GM21381 (cell line): Measurements from ENCODE around the gene ZSCAN2.

ENCODE experiments used
- ATAC-seq: cut with Tn5 transposase; IDR thresholded peaks from one replicate; pipeline ENCODE4 v1.9.1; 2021; ENCODE audit warnings: mild to moderate bottlenecking, moderate library complexity; ENCODE audit not compliant: unreplicated experiment

ZSCAN2 gene

DNA sequence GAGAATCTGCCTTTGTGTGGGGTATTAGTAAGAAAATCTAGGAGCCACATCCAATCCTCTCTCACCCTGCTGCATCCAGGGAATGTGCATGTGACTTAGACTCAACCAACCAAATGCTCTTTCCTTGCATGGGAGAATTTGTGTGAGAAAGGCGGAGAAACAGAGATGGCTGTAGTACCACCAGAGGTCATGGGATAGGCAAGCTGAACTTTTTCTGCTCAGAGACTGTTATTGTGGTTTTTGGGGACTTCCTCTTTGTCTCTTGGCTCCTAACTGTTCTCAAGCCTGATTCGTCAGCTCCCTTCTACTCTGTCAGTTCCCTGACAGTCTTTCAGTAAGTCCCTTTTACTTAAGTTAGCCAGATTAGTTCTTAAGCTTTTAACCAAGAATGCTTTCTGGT, 2.6 kb upstream of the ZSCAN2 start:
- ATAC-seq, result peak; percentile 50

DNA sequence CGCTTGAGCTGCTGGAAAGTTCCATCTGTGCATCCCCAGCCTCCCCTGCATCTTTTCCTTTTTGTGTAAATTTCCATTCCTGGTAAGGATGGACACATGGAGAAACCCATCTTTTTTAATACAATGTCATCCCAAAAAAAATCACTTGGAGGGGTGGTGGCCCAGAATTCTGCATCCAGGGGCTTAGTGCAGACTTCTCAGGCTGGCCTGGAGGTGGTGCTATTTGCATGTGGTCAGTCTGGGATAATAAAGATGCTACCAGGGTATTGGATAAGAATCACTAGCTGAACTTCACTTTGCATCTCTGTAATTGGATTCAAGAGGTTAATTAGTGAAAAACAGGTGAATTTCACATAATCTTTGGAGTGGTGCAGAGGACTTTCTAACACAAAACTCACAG, 1.8 kb upstream of the ZSCAN2 start:
- ATAC-seq, result no peak

DNA sequence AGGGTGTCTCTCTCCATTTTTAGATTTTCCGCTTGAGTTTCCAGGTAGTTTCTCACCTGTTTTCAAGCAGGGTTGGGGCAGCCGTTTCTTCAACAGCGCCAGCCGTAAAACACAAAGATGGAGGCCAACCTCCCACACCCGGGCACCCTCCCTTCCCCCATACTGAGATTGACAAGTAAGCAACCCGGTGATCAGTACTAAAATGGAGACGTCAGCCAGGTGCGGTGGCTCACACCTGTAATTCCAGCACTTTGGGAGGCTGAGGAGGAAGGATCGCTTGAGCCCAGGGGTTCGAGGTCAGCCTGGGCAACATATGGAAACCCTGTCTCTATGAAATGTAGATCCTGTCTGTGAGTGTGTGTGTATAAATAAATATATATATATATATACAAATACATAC, 903 bp upstream of the ZSCAN2 start:
- no peak for ATAC-seq

DNA sequence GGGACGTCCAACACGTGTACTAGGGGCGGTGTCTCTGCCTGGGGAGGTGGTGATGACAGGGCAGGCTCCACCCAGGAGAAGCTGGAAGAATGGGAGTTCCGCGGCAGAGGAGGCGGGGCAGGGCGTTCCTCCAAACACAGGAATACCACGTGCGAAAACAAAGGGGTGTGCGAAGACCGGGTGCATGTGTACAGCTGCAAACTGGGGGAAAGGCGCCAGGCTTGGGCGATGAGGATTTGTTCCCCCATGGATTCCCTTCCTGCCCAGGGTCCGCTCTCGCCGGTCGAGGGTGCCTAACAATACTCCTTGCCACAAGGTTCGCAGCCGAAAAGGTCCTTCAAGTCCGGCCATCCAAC, 500 bp upstream of the ZSCAN2 start:
- peak; percentile 5 for ATAC-seq

DNA sequence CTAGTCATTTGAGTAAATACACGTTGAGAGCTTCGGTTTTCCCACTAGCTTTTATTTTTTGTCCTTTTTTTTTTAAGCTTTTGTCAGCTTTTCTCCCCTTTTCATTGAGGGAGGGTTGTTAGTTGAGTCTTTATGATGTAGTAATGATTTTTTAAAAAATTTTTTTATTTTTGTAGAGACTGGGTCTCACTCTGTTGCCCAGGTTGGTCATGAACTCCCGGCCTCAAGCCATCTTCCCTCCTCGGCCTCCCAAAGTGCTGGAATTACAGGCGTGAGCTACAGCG, 688 bp downstream of the ZSCAN2 start:
- no peak for ATAC-seq

DNA sequence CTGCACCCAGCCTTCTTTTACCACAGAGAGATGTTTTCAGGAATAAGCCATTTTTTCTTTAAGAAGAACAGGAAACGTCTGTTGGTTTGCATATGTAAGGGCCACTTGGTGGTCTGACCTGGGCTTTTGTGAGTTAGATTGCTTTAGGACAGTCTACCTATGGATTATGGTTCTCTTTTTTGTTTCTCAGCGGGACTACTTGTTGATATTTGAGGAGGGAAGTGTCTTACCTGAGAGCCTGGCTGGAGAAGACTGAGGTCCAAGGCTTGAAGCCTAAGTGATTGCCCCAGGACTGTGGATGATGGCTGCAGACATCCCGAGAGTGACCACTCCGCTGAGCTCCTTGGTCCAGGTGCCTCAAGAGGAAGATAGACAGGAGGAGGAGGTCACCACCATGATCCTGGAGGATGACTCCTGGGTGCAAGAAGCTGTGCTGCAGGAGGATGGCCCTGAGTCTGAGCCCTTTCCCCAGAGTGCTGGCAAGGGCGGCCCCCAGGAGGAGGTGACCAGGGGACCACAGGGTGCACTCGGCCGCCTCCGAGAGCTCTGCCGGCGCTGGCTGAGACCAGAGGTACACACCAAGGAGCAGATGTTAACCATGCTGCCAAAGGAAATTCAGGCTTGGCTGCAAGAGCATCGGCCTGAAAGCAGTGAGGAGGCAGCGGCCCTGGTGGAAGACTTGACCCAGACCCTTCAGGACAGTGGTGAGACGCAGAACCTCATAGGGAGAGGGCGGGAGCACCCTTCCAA, 3.0 kb downstream of the ZSCAN2 start:
- ATAC-seq, result no peak

DNA sequence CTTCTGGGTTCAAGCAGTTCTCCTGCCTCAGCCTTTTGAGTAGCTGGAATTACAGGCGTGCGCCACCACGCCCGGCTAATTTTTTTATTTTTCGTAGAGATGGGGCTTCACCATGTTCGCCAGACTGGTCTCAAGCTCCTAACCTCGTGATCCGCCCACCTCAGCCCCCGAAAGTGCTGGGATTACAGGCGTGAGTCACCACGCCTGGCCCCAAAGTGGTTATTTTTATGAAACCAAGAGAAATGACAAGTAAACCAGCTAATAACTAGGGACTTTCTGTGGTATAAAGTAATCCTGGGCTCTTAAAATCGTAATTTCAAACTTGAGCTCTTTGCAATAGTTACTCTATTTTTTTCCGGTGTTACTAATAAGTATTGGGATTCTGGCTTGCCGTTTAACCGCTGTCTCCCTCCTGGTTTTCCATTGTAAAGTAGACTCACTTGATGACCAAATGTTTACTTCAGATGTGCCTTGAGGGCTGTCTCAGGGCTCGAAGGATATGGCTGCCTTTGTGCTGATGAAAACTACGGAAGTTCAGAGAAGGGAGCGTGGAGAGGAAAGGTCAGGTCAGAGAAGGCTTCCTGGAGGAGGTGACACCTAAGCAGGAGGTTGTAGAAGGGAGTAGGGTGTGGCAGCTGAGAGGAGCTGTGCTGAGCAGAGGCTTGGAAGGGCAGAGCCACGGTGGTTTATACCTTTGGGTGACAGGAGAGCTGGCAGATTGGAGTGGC, 4.2 kb downstream of the ZSCAN2 start:
- no peak for ATAC-seq

DNA sequence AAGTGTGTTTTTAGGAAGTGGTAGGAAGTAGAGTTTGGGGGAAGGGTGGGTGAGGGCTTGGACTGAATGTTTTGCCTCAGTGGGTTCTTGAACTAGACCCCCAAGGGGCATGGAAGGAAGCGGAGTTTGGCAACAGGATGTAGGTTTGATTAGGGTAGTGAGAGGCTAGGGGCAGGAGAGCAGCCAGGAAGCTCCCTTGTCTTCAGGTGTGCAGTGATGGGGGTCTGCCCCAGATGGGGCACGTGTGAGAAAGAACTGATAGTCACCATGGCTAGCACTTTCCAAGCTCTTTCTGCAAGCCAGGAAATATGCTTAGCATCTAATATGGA, 4.7 kb downstream of the ZSCAN2 start:
- no peak for ATAC-seq

DNA sequence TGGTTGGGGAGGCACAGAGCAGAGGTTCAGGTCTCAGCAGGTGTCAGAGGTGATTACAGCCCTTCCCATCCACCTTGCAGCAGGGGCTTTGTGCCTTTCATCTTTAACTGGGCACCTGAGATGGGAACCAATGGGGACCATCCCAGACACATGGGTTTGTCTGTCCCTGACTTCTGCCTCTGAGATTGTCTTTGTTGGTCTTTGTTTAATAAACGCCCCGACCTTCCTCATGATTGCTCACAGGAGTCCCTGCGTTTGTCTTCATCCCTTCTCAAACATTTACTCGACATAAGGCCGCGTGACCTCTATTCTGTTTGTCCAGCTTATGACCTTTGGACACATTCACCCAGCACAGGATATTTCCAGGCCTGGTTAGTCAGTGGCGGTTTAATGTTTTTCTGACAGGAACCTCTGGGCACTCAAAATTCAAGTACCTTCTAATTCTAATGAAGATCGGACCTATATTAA, 5.9 kb downstream of the ZSCAN2 start:
- ATAC-seq, result no peak

DNA sequence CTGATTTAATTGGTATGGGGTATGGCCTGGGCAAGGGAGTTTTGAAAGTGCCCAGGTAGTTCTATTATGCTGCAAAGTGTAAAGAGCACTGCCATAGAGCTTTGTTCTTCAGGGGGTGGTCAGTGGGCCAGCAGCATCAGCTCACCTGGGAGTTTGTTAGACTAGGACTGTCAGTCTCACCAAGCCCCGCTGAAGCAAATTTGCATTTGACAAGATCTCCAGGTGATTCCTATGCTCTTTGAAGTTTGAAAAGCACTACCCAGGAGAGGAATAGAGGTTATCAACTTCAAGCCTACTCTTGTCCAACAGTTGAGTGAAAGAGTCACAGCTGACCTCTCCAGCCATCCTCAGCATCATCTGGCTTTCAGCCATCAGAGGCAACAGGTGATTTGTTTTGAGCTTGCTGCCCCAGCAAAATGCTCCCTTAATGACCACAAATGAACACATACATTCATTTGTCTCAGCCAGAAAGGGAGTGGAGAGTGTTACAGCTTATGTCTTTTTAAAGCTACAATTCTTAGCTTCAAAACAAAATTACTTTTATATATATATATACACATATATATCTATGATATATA, 8.0 kb downstream of the ZSCAN2 start:
- no peak for ATAC-seq

DNA sequence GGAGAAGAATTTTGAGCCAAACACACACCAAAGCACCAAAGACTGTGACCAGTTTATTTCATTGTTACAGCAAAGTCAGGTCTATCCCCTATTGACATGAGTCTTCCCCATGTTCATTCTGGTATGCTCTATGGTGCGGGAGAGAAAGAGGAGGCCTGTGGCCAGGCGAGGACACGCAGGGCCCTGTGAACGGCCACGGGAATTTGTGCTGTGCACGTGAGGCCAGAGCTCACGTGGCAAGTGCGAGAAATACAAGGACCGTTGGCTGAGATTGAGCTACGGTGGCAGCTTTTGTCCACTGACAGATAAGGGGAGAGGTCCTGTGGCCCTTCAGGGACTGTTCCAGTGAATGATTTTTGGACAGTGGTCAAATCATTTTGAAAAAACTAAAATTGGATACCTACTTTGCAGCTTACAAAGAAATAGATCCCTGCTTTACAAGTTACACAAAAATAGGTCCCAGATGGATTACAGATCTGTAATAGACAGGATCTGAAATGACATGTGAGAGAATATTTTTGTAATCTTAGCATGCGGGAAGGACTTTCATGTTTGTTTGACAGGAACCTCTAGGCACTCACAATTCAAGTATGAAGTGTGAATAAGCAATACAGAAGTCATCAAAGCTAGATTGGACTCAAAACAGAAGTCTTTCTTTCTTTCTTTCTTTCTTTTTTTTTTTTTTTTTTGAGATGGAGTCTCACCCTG, 9.2 kb downstream of the ZSCAN2 start:
- no peak for ATAC-seq

DNA sequence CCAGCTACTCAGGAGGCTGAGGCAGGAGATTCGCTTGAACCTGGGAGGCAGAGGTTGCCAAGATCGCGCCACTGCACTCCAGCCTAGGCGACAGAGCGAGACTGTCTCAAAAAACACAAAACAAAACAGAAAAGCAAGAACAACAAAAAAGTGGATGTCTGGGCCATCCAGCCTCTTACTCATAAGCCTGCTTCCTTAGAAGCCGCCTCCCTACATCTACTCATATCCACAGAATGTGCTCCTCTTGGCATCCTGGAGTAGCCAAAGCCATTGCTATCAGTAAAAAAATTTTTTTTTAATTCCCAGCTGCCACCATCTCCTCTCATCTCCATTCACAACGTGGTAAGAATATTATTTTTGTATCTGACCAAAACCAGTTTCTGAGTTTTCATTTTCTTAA, 10.8 kb downstream of the ZSCAN2 start:
- no peak for ATAC-seq

DNA sequence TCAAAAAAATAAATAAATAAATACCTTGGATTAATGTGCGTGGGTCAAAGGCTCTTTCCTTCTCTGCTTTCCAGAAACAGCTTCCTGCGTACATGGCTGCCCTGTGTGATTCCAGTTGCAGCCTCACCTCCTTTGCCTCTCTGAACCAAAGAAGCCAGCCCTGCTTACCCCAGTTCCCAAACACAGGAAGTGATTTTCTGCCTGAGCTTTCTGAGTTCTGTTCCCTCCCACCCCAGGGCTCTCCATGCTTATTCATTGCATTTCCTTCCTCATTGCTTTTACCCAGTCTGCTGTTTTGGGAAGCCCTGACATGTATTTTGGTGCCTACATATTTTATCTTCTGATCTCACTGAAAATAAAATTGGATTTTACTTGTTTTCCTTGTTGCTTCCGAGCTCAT, 15.4 kb downstream of the ZSCAN2 start:
- no peak for ATAC-seq

DNA sequence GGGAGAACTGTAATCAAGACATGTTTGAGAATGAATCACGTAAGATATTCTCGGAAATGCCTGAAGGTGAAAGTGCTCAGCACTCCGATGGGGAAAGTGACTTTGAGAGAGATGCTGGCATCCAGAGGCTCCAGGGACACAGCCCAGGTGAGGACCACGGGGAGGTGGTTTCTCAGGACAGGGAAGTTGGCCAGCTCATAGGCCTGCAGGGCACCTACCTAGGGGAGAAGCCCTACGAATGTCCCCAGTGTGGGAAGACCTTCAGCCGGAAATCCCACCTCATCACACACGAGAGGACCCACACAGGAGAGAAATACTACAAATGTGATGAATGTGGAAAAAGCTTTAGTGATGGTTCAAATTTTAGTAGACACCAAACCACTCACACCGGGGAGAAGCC, 19.8 kb downstream of the ZSCAN2 start:
- no peak for ATAC-seq

DNA sequence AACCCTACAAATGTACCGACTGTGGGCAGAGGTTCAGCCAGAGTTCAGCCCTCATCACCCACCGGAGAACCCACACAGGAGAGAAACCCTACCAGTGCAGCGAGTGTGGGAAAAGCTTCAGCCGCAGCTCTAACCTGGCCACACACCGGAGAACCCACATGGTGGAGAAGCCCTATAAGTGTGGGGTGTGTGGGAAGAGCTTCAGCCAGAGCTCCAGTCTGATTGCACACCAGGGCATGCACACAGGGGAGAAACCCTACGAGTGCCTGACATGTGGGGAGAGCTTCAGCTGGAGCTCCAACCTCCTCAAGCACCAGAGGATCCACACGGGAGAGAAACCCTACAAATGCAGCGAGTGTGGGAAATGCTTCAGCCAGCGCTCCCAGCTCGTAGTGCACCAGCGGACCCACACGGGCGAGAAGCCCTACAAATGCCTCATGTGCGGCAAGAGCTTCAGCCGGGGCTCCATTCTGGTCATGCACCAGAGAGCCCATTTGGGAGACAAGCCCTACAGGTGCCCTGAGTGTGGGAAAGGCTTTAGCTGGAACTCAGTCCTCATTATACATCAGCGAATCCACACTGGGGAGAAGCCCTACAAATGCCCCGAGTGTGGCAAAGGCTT, 20.7 kb downstream of the ZSCAN2 start:
- no peak for ATAC-seq

DNA sequence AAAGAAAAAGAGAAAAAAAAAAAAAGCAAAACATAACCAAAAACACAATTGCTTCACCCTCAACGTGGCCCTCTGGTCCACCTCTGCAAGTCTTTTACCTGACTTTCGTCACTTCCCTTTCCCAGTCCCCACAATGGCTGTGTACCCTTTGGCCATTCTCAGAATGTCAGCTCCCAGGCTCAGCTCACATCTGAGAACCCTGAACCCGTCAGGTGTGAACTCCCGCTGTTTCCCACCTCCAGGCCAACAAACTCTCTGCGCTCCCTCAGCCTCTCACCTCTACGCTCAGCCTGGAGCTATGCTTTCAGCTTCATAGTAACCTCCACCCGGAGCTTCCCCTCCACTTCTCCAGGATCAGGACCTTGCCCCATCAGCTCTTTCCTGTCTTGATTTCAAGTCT, 23.6 kb downstream of the ZSCAN2 start:
- no peak for ATAC-seq

DNA sequence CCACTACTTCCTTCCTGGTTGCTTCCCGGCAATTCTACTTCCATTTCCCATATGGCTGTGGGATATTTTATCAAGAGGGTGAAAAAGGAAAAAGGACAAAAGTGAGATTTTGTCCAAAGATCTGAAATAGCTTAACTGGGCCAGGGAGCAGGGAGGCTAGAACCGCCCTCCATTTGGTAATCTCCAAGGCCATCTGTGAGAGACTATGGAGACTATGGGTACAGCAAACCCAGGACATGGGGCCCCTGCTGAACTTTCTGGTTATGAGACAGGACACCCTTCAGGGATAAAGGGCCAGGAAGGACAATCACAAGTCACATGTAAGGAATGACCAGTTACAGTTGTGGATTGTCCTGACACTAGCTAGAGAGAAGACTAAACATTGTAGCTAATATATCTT, 24.3 kb downstream of the ZSCAN2 start:
- no peak for ATAC-seq

DNA sequence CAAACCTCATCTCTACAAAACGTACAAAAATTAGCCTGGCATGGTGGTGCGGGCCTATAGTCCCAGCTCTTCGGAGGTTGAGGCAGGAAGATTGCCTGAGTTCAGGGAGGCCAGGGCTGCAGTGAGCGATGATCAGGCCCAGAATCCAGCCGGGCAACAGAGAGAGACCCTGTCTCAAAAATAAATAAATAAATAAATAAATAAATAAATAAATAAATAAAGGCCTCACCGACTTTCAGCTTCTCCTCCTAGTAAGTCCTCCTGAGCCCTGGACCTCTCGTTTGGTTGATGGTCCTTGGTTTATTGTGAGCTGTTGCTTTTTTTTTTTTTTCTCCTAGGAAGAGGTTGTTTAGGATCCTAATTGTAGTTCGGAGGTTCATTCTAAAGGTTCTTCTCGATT, 28.2 kb downstream of the ZSCAN2 start:
- no peak for ATAC-seq

DNA sequence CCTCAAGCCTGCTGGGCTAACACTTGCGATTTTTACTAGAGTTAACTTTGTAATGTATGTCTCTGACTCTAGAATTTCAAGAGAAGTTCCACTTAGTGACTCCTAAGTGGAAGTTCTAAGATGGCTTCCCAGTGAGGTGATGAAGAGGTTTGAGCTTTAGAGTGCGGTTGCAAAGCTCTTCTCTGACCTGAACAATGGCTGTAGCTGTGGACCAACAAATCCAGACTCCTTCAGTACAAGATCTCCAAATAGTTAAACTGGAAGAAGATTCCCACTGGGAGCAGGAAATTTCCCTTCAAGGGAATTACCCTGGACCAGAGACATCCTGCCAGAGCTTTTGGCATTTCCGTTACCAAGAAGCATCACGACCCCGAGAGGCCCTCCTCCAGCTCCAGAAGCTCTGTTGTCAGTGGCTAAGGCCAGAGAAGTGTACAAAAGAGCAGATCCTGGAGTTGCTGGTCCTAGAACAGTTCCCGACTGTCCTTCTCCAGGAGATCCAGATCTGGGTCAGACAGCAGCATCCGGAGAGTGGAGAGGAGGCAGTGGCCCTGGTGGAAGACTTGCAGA, 31.0 kb downstream of the ZSCAN2 start:
- no peak for ATAC-seq

DNA sequence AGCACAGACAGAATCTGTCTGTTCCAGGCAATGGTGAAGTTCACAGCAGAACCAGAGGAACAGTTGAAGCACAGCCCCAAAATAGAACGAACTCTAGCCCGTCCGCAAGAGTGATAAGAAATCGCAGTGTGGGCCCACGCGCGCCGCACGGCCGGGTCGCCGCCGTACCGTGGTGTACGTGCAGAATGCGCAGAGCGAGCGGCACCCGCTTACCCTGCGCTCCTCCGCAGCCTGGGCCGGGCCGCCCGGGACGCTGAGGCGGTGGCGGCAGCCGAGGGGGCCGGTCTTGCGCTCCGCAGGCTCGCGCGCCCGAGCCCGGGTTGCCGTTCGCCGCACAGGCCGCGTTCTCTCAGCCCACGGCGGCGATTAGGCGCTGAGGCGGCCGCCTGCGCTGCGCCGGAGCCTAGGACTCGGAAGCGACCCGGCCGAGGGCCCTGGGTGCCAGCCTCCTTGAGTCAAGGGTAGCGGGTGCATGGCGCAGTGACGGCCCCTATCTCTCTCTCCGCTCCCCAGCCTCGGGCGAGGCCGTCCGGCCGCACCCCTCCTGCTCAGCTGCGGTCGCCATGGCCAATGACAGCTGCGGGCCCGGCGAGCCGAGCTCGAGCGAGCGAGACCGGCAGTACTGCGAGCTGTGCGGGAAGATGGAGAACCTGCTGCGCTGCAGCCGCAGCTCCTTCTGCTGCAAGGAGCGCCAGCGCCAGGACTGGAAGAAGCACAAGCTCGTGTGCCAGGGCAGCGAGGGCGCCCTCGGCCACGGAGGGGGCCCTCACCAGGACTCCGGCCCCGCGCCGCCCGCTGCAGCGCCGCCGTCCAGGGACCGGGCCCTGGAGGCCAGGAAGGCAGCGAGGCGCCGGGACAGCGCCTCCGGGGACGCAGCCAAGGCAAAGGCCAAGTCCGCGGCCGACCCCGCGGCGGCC, 32.8 kb downstream of the ZSCAN2 start:
- peak; percentile 35 for ATAC-seq
